Measurements from ENCODE around the gene FXR2.

FXR2 gene

GRCh38 chr17:7611635-7612293 is 2.9 kb downstream of the FXR2 start:
- no peak for TF ChIP-seq SIN3A (IDR thresholded peaks at IDR 0.05; ENCODE audit: borderline replicate concordance, insufficient read depth, low read length)
- no peak for TF ChIP-seq POLR2AphosphoS5 (IDR thresholded peaks at IDR 0.05; ENCODE audit: low read depth, low read length)
- TF ChIP-seq REST (IDR thresholded peaks at IDR 0.05; ENCODE audit: insufficient read depth in 1 of 2, low read depth in 2 of 2, low read length in 2 of 2), result no peak
- TF ChIP-seq TAF1 (IDR thresholded peaks at IDR 0.05; ENCODE audit: borderline replicate concordance, insufficient read depth, low read length), result no peak
- no peak for TF ChIP-seq FOXP2 (optimal IDR thresholded peaks at IDR 0.05; ENCODE audit: borderline replicate concordance, extremely low read depth, extremely low read length, insufficient read depth)

DNA sequence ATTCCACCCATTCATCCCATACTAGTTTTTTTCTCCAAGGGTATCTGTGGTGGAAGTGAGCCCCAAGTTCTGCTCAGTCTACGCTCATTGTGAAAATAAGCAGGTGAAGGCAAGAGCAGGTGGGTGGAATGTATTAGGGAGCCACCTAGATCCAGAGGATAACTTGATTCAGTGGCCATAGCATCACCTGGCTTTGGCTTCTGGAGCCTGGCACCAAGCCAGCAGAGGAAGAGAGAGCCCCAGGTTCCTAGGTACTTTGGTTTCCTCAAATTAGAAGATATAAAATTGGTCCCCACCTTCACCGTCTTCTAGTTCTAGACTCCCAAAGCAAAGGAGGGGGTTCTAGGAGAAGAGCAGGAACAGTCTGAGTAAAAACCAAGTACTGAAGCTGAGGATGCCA is 4.1 kb downstream of the FXR2 start:
- no peak for TF ChIP-seq POLR2AphosphoS5 (IDR thresholded peaks at IDR 0.05; ENCODE audit: low read depth, low read length)
- TF ChIP-seq SIN3A (IDR thresholded peaks at IDR 0.05; ENCODE audit: borderline replicate concordance, insufficient read depth, low read length), result no peak
- no peak for TF ChIP-seq TAF1 (IDR thresholded peaks at IDR 0.05; ENCODE audit: borderline replicate concordance, insufficient read depth, low read length)
- no peak for TF ChIP-seq FOXP2 (optimal IDR thresholded peaks at IDR 0.05; ENCODE audit: borderline replicate concordance, extremely low read depth, extremely low read length, insufficient read depth)
- no peak for TF ChIP-seq REST (IDR thresholded peaks at IDR 0.05; ENCODE audit: insufficient read depth in 1 of 2, low read depth in 2 of 2, low read length in 2 of 2)

GRCh38 chr17:7606280-7606679 is 8.4 kb downstream of the FXR2 start:
- TF ChIP-seq REST (IDR thresholded peaks at IDR 0.05; ENCODE audit: insufficient read depth in 1 of 2, low read depth in 2 of 2, low read length in 2 of 2) (no peak), FOXP2 (optimal IDR thresholded peaks at IDR 0.05; ENCODE audit: borderline replicate concordance, extremely low read depth, extremely low read length, insufficient read depth) (no peak), TAF1 (IDR thresholded peaks at IDR 0.05; ENCODE audit: borderline replicate concordance, insufficient read depth, low read length) (no peak), POLR2AphosphoS5 (IDR thresholded peaks at IDR 0.05; ENCODE audit: low read depth, low read length) (no peak), SIN3A (IDR thresholded peaks at IDR 0.05; ENCODE audit: borderline replicate concordance, insufficient read depth, low read length) (no peak)

GRCh38 chr17:7593296-7593695 is 21.4 kb downstream of the FXR2 start:
- TF ChIP-seq TAF1 (IDR thresholded peaks at IDR 0.05; ENCODE audit: borderline replicate concordance, insufficient read depth, low read length) (no peak), SIN3A (IDR thresholded peaks at IDR 0.05; ENCODE audit: borderline replicate concordance, insufficient read depth, low read length) (no peak), POLR2AphosphoS5 (IDR thresholded peaks at IDR 0.05; ENCODE audit: low read depth, low read length) (no peak), FOXP2 (optimal IDR thresholded peaks at IDR 0.05; ENCODE audit: borderline replicate concordance, extremely low read depth, extremely low read length, insufficient read depth) (no peak), REST (IDR thresholded peaks at IDR 0.05; ENCODE audit: insufficient read depth in 1 of 2, low read depth in 2 of 2, low read length in 2 of 2) (no peak)
